HG02642 (cell line): ENCODE data around the gene KLK15.
"Not testable (repeated sequence)": the region's sequence is repeated elsewhere in the genome, so short reads cannot be mapped to it uniquely, and the experiment has no call there.

ENCODE experiments used
- ATAC-seq: cut with Tn5 transposase; IDR thresholded peaks from one replicate; pipeline ENCODE4 v1.9.1; 2021; ENCODE audit warnings: mild to moderate bottlenecking; ENCODE audit not compliant: unreplicated experiment, poor library complexity

KLK15 gene

DNA sequence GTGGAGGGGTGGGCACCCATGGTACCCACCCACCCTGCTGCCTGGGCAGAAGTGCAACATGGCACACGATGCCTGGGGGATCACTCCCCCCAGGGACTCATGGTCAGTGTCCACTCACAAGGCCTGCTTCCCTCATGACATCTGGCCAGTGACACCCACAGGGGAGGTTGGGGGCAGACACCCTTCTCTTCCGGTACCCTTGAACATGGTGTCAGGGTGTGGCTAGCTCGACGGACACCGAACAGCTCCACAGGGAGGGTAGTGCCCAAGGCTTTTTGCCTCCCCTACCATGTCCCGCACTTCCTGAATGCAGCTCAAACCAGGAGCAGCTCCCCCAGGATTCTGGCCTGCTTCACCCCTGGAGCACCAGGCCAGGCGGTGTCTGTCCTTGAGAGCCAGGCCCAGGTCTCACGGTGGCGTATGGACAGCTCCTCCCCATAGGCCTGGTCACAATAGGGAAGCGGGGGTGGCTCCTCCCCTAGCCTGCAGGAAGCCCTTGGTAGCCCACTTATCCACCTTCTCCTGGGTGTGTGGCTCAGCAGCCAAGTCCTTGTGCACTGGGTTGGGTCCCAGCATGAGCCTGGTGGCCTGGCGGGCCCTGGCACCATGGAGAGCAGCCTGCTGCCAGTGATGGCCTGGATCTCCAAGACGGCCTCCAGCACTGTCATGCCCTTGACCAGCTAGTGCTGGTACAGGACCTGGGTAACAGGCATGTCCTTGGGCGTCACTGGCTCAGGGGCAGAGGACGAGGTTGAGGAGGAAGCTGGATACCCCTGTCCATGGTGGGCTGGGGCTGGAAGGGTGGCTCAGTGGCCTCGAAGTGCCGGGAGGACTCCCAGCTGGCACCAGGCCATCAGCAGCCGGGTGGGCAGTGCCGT is 35.4 kb downstream of the KLK15 start:
- no peak for ATAC-seq

DNA sequence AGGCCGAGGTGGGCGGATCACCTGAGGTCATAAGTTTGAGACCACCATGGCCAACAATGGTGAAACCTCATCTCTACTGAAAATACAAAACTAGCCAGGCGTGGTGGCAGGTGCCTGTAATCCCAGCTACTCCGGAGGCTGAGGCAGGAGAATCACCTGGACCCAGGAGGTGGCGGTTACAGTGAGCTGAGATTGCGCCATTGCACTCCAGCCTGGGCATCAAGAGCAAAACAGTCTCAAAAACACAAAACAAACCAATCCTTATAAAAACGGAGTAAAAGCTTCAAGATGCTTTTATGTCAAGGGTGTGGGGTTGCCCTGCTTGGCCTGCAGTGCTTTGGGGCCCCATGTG is 36.0 kb downstream of the KLK15 start:
- ATAC-seq = no peak

DNA sequence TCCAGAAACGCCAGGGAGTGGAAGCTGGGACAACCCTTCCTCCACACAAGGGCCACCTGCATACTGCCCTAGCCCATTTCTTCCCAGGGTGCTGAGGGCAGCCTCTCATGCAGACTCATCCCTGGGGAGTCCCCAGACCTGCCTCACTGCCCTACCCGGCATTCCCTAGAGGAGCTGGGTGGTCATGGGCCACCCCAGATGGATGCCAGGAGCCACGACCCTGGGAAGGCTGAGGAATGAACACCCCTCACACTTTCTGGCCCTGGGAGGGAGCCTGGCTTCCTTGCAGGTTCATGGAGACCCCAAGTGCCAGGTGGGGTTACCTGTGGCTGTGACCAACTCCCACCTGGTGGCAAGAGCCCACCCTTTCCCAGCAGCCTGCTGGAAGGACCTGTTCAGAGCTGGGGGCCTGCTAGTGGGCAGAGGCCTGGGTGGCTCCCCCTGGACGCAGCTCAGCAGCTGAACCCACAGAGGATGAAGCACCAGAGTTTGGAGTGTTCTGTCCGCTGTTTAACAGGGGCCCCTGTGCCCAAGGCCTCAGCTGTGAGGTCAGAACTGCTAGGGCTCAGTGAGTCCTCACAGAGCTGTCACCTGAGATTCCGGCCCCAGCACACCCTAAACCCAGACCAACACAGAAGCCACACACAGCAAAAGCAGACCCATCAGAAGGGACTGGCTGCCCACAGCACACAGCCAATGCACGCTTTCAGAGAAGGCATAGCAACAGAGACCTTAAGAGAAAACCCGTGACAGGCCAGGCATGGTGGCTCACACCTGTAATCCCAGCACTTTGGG is 36.5 kb downstream of the KLK15 start:
- ATAC-seq = no peak

DNA sequence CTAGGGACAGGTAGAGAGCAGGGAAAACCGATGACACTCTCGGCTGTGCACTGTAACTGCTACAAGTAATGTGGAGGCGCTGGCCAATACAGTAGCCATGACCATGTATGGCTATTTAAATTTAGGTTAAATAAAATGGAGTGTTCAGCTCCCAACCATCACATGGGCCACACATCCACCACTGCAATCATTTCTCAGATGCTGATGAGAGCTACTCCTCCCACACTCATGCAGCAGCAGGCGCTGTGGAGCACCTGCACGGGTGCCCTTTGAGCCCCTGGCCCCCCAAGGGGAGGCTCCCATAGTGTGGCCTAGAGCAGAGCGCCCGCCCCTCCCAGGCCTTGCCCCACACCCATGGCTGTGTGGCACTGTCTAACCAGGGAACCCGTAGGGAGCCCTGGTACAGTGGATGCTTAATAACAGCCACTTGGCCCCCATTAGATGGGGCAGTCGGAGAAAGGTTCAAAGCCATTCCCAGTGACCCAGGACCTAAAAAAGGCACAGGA is 37.2 kb downstream of the KLK15 start:
- ATAC-seq = no peak

DNA sequence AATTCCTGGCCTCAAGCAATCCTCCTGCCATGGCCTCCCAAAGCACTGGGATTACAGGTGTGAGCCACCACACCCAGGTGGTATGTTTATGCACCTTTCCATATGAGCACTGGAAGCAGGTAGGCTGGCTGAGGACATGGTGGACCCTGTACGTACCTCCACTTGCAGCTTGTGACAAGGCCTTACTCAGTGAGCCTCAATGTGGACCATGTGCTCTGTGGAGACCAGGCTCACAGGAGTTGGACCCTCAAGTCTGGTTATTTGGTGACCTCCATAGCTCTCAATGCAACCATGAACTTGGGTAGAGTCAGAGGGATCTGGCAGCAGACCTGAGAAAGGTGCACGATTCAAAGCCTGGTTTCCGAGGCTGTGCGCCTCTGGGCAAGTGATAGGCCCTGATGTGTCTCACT is 37.7 kb downstream of the KLK15 start:
- ATAC-seq = no peak

DNA sequence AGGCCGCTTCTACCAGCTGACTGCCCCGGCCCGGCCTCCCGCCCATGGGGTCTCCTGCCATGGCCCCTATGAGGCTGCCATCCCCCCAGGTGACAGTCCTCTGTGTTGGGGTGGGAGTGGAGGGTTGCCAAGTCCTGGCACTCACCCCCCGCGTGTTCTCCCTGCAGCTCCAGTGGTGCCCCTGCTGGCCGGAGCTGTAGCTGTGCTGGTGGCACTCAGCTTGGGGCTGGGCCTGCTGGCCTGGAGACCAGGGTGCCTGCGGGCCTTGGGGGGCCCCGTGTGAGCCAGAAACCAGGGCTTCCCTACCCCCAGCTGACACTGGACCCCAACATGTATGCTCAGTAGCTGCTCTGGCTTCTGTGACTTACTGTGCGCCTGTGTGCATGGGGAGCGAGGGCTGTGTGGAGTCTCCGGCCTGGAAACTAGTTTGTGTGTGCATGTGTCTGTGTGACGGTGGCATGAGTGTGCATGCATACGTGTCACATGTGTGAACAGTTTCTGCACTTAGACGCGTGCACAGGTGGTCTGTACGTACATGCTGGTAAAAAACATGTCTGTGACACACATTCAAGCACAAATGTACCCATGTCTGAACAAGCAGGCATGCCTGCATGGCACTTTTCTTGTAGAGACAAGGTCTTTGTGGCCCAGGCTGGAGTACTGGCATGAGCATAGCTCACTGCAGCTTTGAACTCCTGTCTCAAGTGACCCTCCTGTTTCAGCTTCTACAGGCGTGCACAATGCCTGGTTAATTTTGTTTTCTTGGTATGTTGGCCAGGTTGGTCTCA is 38.3 kb downstream of the KLK15 start:
- no peak for ATAC-seq

DNA sequence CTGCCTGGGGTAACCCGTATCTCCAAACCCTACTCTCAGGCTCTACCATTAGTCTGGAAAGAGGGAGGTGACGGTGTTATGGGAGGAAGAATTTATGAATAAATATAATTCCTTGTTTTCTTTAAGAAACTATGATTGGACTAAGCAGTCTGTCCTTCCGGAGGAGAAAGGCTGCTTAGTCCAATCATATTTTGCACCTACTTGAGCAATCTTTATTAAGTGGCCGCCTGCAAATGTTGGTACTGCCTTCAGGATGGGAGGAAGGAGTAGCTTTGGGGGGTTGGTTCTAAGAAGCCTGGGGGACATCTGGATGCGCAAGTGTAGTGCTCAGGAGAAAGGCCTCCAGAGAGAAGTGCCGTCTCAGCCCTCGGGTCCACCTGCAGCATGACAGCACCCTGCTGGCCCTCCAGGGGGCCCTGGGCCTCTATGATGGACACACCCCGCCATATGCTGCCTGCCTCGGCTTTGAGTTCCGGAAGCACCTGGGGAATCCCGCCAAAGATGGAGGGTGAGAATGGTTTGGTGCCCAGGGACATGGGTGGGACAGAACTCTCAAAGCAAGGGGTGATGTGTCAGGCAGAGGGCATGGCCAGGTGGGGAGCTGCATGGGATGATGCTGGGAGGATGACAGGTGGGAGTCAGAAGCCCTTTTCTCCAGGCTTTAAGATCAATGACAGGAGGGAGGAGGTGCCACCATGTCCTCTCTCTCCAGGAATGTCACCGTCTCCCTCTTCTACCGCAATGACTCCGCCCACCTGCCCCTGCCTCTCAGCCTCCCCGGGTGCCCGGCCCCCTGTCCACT is 39.1 kb downstream of the KLK15 start:
- no peak for ATAC-seq

DNA sequence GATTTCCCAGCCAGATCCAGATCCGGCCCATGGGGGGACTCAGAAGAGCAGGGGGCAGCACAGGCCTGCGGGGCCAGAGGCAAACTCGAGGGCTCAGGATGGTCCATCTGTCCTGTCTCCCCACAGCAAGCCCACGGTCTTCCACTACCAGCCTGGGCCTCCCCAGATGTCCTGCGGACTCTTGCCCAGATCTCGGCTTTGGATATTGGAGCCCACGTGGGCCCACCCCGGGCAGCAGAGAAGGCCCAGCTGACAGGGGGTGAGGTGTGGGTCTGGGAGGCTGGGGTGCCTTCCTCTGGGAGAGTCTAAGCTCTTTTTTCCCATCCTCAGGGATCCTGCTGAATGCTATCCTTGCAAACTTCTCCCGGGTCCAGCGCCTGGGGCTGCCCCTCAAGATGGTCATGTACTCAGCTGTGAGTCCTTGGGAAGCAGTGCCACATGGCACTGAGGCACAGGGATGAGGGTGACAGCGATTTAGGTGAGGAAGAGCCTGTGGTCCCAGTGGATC is 39.8 kb downstream of the KLK15 start:
- no peak for ATAC-seq

DNA sequence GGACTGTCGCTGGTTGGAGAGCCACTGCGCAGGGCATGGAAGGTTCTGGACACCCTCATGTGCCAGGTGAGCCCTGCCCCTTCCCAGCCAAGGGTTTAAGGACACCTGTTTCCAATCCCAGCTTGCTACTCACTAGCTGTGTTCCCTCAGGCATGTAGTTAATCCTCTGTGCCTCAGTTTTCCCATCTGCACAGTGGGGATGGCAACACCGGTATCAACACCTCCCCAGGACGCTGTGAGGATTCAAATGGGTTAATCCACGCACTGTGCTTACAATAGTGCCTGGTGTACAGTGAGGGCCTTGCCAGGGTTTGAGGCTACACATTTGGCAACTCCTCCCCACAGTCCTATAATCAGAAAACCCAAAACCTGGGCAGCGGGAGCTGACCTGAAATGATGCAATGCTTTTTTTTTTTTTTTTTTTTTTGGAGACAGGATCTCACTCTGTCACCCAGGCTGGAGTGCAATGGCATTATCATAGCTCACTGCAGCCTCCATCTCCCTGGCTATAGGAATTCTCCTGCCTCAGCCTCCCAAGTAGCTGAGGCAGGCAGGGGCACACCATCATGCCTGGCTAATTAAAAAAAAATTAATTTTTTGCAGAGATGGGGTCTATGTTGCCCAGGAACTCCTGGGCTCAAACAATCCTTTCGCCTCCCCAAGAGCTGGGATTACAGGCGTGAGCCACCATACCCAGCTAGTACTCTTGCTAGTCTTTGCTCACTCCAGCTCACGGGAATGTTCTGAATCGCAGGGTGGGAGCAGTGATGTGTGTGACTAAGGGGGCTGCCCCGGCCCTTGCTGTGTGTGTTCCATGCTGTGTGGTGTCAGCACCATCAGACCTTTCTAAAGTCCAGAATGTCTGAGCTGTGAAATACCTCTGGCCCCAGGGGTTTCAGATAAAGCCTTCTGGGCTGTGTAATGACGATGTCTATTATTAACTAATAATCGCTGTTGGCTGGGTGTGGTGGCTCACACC is 40.8 kb downstream of the KLK15 start:
- no peak for ATAC-seq

DNA sequence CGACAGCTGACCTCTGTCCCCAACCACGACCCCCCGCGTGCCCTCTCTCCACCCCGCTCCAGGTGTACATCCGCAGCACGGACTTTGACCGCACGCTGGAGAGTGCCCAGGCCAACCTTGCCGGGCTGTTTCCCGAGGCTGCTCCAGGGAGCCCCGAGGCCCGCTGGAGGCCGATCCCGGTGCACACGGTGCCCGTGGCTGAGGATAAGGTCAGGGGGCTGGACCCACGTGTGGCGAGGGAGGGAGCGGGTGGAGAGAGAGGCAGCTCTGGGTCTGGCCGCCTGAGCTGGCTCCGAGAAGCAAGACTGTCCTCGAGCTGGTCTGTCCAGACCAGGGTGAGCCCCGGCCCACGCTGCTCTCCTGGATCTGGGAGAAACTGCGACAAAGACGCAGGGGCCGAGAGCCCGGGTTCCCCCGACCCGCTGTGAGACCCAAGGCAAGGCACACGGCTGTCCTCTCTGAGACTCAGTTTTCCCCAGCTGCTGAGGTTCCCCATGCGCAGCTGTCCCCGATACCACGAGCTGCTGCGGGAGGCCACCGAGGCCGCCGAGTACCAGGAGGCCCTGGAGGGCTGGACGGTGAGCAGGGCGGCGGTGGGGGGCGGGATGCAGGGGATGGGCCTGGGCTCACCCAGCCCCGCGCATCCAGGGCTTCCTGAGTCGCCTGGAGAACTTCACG is 41.6 kb downstream of the KLK15 start:
- ATAC-seq = no peak

DNA sequence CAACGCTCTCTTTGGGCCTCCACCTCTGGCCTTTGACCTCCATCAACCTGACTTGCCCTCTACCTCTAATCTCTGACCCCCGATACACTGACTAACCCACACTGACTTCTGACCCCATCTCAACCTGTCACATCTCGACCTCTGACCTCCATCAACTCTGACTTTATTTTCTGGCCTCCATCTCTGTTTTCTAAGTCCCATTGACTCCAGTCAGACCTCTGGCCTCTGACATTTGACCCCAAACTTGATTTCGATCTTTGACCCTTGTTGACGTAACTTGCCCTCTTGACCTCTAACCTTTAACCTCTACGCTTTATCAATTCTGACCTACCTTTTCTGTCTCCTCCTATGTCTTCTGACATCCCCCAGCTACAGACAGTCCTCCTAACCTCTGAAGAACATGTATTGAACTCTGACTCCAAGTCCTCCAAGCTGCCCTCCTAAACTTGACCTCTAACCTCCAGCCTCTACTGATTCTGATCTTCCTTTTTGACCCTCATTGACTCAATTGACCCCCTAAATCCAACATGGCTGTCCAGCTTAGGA is 42.4 kb downstream of the KLK15 start:
- no peak for ATAC-seq

DNA sequence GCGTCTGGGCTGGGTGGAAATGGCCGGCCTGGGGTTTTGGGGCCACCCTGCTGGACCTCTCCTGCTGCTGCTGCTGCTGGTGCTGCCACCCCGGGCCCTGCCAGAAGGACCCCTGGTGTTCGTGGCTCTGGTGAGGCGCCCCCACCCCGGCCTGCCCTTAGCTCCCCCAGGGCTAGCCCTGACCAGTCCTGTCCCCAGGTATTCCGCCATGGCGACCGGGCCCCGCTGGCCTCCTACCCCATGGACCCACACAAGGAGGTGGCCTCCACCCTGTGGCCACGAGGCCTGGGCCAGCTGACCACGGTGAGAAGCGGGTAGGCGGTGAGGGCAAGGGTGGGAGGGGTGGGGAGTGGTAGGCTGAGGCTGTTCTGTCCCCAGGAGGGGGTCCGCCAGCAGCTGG is 43.0 kb downstream of the KLK15 start, which contains the start of gene ACP4:
TSS of gene ACP4 (plus strand) at position 20 of the 400 bp plus-strand sequence. CDS start at position 20, 0 bp downstream.
- ATAC-seq = no peak

DNA sequence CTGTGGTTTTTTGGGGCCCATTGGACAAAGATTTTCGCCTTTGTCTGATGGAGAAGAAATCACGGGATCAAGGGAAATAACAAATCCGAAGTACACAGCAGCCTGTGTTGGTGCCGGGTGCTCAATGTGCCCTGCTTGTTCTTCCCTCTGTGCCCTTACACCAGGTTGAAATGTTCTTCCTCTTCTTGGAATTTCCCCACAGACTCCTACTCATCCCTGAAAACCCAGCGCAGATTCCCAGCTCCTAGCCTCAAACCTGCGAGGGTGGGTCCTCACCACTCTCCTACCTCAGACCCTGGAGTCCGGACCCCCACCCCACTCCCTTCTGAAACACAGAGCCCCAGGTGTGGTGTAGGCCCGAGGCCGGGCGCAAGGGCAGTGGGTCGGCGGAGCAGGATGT is 48.0 kb downstream of the KLK15 start:
- no peak for ATAC-seq

DNA sequence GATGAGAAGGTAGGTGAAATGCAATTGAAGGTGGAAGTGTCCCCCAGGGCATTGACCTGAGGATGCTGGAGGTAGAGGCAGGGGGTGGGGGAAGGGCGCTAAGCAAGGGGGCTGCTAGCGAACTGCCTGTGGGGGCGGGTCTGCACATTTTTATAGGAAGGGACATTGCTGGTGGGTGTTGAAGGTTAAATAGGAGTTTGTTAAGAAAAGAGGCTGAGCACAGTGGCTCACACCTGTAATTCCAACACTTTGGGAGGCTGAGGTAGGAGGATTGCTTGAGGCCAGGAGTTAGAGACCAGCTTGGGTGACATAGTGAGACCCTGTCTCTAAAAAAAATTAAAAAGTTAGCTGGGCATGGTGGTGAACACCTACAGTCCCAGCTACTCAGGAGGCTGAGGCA is 48.7 kb downstream of the KLK15 start:
- ATAC-seq = no peak

DNA sequence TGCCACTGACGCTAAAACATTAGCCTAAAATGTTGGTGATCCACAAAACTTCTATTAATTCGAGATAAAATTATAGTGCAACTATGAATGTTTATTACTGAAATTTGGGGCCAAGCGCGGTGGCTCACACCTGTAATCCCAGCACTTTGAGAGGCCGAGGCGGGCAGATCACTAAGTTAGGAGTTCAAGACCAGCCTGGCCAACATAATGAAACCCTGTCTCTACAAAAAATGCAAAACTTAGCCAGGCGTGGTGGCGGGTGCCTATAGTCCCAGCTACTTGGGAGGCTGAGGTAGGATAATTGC is 49.6 kb downstream of the KLK15 start:
- ATAC-seq = not testable (repeated sequence)

DNA sequence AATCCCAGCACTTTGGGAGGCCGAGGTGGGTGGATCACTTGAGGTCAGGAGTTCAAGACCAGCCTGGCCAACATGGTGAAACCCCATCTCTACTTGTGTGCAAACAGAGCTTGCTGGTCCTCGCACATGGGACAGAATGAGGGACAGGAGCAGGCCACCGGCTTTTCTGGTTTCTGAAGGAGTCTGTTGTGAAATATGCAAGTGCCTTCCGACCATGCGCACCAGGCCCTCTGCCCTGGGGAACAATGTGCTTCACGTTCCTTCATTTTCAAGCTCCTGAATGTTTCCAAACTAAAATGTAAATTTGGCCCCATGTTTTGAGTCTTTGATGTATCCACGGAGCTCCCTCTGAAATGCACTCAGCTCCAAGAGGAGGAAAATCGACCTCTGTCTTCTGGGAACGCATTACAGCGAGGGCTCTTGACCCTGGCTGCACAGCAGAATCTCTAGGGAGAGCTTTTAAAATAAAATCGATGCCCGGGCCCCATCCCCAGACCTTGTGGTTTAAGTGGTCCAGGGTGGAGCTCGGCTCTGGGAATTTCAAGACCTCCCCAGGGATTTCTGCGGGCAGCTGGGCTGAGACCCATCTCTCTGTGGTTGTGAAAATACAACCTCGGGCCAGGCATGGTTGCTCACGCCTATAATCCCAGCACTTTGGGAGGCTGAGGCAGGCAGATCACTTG is 52.5 kb downstream of the KLK15 start:
- ATAC-seq = no peak
